Hepatocyte (in vitro differentiated cells): ENCODE data around the gene S100A5. TPM values are rescaled to one million over a fixed set of nuclear protein-coding genes. Genes with fewer than 3 reads are reported as not detected.

Source experiments
- DNase-seq: peaks from one replicate; pipeline ENCODE4 v3.0.0-alpha.2; 2016; ENCODE audit warnings: low spot score
- H2AFZ ChIP-seq: fragments of 200-600 bp; sonication (generic); 2 replicates; pipeline ENCODE4 v1.6.0; 2016; ENCODE audit warnings: antibody characterized with exemption, mild to moderate bottlenecking
- H3K27ac ChIP-seq: fragments of 200-600 bp; sonication (generic); 2 replicates; pipeline ENCODE4 v1.5.1; 2016; ENCODE audit warnings: mild to moderate bottlenecking
- H3K27me3 ChIP-seq: fragments of 200-600 bp; sonication (generic); 2 replicates; pipeline ENCODE4 v1.6.1; 2016
- H3K36me3 ChIP-seq: fragments of 200-600 bp; sonication (generic); replicated peaks from 2 replicates; pipeline ENCODE4 v1.5.1; 2016; ENCODE audit warnings: low read depth; ENCODE audit not compliant: insufficient read depth
- H3K4me1 ChIP-seq: fragments of 200-600 bp; sonication (generic); 2 replicates; pipeline ENCODE4 v1.5.1; 2016; ENCODE audit warnings: mild to moderate bottlenecking, moderate library complexity; ENCODE audit not compliant: insufficient read depth
- H3K4me2 ChIP-seq: fragments of 200-600 bp; sonication (generic); 2 replicates; pipeline ENCODE4 v1.6.0; 2016
- H3K4me3 ChIP-seq: fragments of 200-600 bp; sonication (generic); 2 replicates; pipeline ENCODE4 v1.5.1; 2016; ENCODE audit warnings: mild to moderate bottlenecking
- H3K79me2 ChIP-seq: fragments of 200-600 bp; sonication (generic); 2 replicates; pipeline ENCODE4 v1.6.0; 2017; ENCODE audit warnings: mild to moderate bottlenecking
- H3K9me2 ChIP-seq: fragments of 200-600 bp; sonication (generic); replicated peaks from 2 replicates; pipeline ENCODE4 v1.6.0; 2017; ENCODE audit warnings: mild to moderate bottlenecking; ENCODE audit not compliant: insufficient read depth
- H3K9me3 ChIP-seq: fragments of 200-600 bp; sonication (generic); 2 replicates; pipeline ENCODE4 v1.5.1; 2016; ENCODE audit warnings: low read depth, mild to moderate bottlenecking
- H4K20me1 ChIP-seq: fragments of 200-600 bp; sonication (generic); 2 replicates; pipeline ENCODE4 v1.6.0; 2016; ENCODE audit warnings: mild to moderate bottlenecking; ENCODE audit not compliant: insufficient read depth, poor library complexity, severe bottlenecking
- EZH2 ChIP-seq: fragments of 200-600 bp; sonication (generic); IDR thresholded peaks from 2 replicates; pipeline ENCODE4 v1.6.1; 2016; ENCODE audit warnings: antibody characterized with exemption, mild to moderate bottlenecking, borderline replicate concordance
- EZH2phosphoT487 ChIP-seq: fragments of 200-600 bp; sonication (generic); IDR thresholded peaks from one replicate; pipeline ENCODE4 v1.6.1; 2018; ENCODE audit warnings: antibody characterized with exemption, mild to moderate bottlenecking, low read depth, moderate library complexity; ENCODE audit not compliant: unreplicated experiment, severe bottlenecking
- WGBS: methylation state at CpG from one replicate; pipeline ENCODE4 v1.1.6; 2016; ENCODE audit warnings: low lambda C conversion rate; ENCODE audit errors: missing lambda C conversion rate; 5-methylcytosine and 5-hydroxymethylcytosine counted together
- polyA plus RNA-seq: library from polyadenylated mRNA; unstranded; fragments of >200 nt; fragmentation: Nextera tagmentation; extraction: Ambion mirVana; gene quantifications from 2 replicates; pipeline ENCODE4 v1.2.1, GENCODE V29; 2016
- total RNA-seq: library from RNA; depleted of rRNA; stranded (reverse); fragments of >200 nt; gene quantifications from 2 replicates; pipeline ENCODE4 v1.2.3, GENCODE V29; 2014
- TF ChIP-seq, protein P1 (sequence below): fragments of 200-600 bp; sonication (generic); IDR thresholded peaks from 2 replicates; pipeline ENCODE4 v1.5.1; 2016; ENCODE audit warnings: antibody characterized with exemption, mild to moderate bottlenecking; ENCODE audit not compliant: poor library complexity

The S100A5 gene
- total and polyA plus RNA-seq, 2 experiments from 2014 or later = 0.54 TPM; not detected in 1

DNA sequence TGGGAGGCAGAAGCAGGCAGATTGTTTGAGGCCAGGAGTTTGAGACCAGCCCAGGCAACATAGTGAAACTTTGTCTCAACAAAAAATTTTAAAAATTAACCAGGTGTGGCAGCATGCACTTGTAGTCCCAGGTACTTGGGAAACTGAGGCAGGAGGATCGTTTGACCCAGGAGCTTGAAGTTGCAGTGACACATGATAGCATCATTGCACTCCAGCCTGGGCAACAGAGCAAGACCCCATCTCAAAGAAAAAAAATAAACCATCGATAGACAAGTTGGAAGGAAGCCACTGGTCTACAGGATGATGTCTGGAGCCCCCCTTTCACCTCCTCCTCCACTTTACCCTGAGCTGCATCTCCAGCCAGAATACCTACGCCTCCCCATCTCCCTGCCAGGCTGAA lies 21.5 kb downstream of the S100A5 start:
- no peaks in the 10 kb centered on the region for H4K20me1 ChIP-seq
- no peaks in the 10 kb centered on the region for H3K36me3 ChIP-seq
- no peak for DNase-seq
- no peak overlapping the region for H3K4me3 ChIP-seq
- no peak overlapping the region for H3K27ac ChIP-seq
- WGBS = 92% methylated on average over 3 of the region's 3 CpGs
- H3K4me1 ChIP-seq = peaks cover 19% of the 10 kb centered on the region
- H3K27me3 ChIP-seq = no peaks in the 10 kb centered on the region
- H2AFZ ChIP-seq = no peak overlapping the region
- no peaks in the 10 kb centered on the region for H3K79me2 ChIP-seq
- no peaks in the 10 kb centered on the region for H3K9me3 ChIP-seq
- TF ChIP-seq, protein P1, sequence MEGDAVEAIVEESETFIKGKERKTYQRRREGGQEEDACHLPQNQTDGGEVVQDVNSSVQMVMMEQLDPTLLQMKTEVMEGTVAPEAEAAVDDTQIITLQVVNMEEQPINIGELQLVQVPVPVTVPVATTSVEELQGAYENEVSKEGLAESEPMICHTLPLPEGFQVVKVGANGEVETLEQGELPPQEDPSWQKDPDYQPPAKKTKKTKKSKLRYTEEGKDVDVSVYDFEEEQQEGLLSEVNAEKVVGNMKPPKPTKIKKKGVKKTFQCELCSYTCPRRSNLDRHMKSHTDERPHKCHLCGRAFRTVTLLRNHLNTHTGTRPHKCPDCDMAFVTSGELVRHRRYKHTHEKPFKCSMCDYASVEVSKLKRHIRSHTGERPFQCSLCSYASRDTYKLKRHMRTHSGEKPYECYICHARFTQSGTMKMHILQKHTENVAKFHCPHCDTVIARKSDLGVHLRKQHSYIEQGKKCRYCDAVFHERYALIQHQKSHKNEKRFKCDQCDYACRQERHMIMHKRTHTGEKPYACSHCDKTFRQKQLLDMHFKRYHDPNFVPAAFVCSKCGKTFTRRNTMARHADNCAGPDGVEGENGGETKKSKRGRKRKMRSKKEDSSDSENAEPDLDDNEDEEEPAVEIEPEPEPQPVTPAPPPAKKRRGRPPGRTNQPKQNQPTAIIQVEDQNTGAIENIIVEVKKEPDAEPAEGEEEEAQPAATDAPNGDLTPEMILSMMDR = no peak
- TF ChIP-seq EZH2 (no peak), EZH2phosphoT487 (no peak)
- no peak overlapping the region for H3K4me2 ChIP-seq
- H3K9me2 ChIP-seq = no peaks in the 10 kb centered on the region

DNA sequence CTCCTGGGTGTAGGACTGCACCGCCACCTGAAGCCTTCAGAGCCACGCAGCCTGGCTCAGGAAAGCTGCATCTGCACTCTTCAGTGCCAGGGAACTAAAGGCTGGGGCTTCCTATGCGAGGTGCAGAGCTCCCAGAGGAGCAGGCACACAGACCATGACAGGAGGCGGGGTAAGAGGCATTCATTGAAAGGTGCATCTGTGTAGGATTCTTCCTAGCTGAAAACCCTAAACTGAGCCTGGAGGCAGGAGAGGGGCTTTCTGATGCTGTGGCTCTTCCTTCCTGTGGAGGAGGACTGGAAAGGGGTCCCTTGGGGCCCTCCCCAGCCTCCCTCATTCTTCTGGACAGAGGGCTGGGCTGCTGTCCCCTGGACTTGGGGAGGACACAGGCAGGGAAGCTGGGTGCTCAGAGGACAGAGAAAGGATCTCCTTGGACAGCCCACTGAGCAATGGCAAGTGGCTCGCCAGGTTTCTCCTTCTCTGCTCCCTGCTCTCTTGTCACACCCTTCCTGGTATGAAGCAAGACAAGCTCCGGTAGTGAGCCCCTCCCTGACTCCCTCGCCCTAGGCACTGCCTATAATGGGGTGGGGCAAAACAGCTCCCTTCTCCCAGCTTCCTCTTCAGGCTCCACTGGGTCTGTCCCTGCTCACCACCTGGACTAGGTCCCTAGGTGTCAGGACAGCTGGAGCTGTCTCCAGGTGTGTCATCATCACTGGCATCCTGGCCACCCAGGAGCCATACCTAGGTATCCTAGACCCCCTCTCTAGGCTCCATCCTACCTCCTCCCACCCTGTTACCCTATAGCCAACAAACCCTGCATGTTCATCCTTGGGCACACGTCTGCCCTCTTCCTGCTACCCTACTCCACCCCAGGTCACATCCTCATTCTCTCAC lies 25.0 kb downstream of the S100A5 start:
- Histone ChIP-seq H3K79me2 (no peaks in the 10 kb centered on the region), H3K4me2 (no peak overlapping the region), H3K27me3 (no peaks in the 10 kb centered on the region), H2AFZ (no peak overlapping the region), H4K20me1 (no peaks in the 10 kb centered on the region), H3K9me3 (no peaks in the 10 kb centered on the region), H3K9me2 (no peaks in the 10 kb centered on the region), H3K27ac (peak overlapping the region; percentile 80), H3K4me3 (no peak overlapping the region), H3K36me3 (no peaks in the 10 kb centered on the region), H3K4me1 (peaks cover 13% of the 10 kb centered on the region)
- TF ChIP-seq, protein P1 = no peak
- TF ChIP-seq EZH2phosphoT487 (no peak), EZH2 (no peak)
- DNase-seq = peak; percentile 72
- WGBS = 47% methylated on average over 8 of the region's 8 CpGs

DNA sequence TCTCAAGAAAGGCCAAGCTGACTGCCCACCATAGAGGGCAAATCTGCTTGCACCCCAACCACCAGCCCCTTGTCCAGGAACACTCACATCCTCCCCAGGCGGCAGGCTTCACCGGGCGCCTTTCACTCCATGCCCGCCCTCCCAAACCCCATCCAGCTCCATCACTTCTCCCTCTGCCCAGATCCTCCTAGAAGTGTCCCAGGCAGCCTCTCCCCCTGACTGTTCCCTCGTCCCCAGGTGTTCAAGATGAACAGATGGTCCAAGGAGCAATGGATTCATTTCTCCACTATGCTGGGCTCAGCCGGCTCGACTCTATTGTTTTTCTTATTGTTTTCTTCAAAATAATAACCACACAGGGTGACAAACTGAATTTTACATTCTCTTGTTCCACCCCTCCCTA lies 27.1 kb downstream of the S100A5 start:
- no peak for DNase-seq
- Histone ChIP-seq H3K27ac (no peak overlapping the region), H3K27me3 (no peaks in the 10 kb centered on the region), H3K4me1 (peaks cover 7% of the 10 kb centered on the region), H2AFZ (no peak overlapping the region), H3K9me2 (no peaks in the 10 kb centered on the region), H4K20me1 (no peaks in the 10 kb centered on the region), H3K9me3 (no peaks in the 10 kb centered on the region), H3K36me3 (no peaks in the 10 kb centered on the region), H3K79me2 (no peaks in the 10 kb centered on the region), H3K4me2 (no peak overlapping the region), H3K4me3 (no peak overlapping the region)
- TF ChIP-seq, protein P1 = no peak
- no peak for TF ChIP-seq EZH2
- no peak for TF ChIP-seq EZH2phosphoT487
- 94% methylated on average over 7 of the region's 7 CpGs for WGBS
